Skin epidermis (tissue), 12 donors: ENCODE results near the gene OGFOD3.

Experiments used
- H3K27ac ChIP-seq, 21 experiments: fragments of 200-600 bp; sonication (generic) in 11 of 21; one replicate each; pipeline ENCODE4 v1.5.0; 2020; ENCODE audit warnings: mild to moderate bottlenecking in 3 of 21, inconsistent platforms in 2 of 21, moderate library complexity in 2 of 21
- H3K4me3 ChIP-seq, 7 experiments: fragments of 200-600 bp; sonication (generic) in 2 of 7; one replicate each; pipeline ENCODE4 v1.5.0; 2020; ENCODE audit warnings: inconsistent platforms in 2 of 7, mild to moderate bottlenecking in 2 of 7, moderate library complexity in 1 of 7

OGFOD3 gene

DNA sequence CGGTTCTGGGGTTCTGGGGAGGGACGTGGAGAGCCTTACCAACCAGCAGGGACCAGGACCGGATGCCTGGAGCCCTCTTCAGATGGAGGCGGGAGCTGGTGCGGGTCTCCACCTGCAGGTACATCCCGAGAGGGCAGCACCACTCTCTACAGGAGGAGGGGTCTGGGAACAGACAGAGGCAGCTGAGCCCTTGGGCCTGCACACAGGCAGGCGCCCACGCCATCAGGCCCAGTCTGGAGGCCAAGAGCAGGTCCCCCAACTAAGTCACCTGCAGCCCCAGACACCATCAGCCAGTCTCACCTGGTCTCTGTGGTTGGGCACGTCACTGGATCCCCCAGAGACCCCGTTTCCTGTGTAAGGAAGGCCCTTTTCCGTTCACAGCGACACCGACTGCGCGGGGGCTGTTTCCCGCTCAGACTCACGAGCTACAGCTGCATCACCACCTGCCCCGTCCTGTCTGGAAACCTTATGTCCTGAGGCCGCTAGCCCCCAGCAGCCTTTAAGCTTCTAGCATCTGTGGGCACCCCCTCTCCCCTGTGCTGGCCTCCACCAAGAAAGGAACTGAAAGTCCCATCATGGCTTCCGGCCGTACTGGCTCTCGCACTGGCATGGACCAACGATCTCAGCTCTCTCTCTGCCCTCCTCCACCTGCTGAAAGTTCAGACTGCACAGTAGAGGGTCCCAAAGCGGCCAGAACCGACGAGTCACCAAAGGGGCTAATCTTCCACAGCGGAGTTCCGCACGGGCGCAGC is 30.9 kb upstream of the OGFOD3 start:
- Histone ChIP-seq H3K27ac (peak overlapping the region in 20 of 21 experiments; percentile 83 to 99 (median 94)), H3K4me3 (peak overlapping the region; percentile 71 to 100 (median 95))

DNA sequence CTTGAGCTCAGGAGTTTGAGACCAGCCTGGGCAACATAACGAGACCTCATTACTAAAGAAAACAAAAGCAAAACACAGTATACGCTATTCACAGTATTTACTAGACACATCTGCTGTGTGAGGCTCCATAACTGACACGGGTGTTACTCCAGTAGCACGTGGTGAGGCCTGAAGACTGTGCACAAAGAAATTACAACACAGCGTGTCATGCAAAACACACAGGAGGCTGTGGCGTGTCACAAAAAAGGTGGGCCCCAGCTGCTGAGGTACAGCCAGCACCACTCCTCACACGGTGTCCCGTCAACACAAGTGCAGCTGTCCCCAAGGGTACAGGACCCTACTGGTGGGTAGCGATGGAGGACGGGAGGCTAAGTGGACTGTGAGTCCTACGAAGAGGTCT is 29.5 kb upstream of the OGFOD3 start:
- H3K27ac ChIP-seq = peak overlapping the region in 1 of 21 experiments; percentile 18
- H3K4me3 ChIP-seq = no peak overlapping the region

DNA sequence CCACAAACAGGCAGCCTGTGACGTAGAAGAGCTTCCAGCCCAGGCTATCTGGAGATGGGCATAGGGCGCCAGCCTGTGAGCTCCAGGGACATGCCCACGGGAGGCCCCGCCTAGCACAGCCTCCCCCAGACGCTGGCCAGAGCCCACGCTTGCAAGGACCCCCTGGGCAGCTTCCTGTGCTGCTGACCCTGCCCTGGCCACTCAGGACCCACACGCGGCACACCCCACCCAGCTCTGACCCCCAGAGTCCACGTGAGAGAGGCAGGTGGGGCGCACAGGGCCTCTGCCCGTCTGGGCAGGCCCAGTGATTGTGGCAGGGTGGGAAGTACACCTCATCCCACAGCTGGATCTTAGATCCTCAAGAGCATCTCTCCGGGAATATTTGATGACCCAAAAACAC is 28.3 kb upstream of the OGFOD3 start:
- no peak overlapping the region for H3K4me3 ChIP-seq
- peak overlapping the region in 1 of 21 experiments; percentile 51 for H3K27ac ChIP-seq

DNA sequence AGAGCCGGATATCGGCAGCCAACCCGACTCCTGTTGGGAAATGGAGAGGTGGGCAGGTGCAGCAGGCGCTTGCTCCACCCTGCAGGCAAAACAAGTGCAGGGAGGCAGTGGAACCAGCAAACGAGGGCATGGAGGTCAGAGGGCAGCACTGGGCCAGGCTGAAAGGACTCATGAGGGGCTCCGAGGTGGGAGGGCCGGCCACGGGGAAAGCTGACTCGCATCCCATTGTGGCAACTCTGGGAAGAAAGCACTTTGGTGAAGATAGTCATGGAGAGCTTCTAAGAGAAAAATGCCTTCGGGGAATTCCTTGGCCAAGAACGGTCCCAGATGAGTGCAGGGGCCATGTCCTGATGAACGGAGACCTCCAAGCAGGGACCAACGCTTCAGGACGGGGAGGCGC is 27.7 kb upstream of the OGFOD3 start:
- H3K4me3 ChIP-seq = no peak overlapping the region
- H3K27ac ChIP-seq = peak overlapping the region in 5 of 21 experiments; percentile 3 to 61 (median 15)

DNA sequence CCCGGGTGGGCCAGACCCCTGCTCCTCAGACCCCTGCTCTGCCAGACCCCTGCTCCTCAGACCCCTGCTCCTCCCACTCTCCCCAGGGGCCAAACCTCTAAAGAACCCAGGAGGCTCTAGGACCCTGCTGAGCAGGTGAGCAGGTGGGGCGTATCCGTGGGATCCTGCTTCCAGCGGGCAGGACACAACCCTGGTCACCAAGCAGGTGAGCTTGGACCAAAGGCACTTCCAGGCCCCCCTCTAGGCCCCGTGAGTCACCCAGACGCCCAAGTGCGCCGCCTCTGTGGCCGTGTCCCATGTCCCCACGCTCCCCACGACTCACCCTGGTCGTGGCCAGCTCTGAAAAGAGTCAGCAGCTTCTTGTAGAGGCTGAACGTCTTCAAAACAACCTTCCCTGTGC is 27.2 kb upstream of the OGFOD3 start:
- peak overlapping the region in 11 of 21 experiments; percentile 3 to 65 (median 14) for H3K27ac ChIP-seq
- no peak overlapping the region for H3K4me3 ChIP-seq

DNA sequence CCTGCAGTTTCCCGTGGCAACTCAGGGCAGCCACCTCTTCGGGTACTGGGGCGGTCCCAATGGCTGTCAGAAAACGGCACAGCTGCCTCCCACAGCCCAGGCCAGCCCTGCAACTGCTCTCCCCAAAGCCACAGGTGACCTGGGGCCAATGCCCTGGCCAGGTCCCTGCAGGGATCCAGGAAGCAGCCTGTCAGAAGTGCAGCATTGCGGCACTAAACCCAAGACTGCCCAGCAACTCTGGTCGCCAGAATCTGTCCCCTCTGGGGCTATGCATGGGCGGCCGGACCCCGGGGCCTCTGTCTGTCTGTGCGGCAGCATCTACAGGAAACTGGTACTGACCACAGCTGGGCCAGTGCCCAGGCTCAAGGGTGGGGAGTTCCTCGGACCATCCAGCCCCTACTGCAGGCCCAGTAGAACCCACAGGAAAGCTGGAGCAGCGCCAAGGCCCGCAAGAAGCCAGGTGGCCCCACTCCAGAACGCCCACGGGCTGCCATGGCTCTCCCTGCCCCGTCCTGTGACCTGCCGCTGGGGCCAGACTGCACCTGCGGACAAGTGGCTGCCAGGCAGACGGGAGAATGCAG is 26.6 kb upstream of the OGFOD3 start:
- H3K4me3 ChIP-seq = no peak overlapping the region
- peak overlapping the region in 10 of 21 experiments; percentile 3 to 65 (median 12) for H3K27ac ChIP-seq

DNA sequence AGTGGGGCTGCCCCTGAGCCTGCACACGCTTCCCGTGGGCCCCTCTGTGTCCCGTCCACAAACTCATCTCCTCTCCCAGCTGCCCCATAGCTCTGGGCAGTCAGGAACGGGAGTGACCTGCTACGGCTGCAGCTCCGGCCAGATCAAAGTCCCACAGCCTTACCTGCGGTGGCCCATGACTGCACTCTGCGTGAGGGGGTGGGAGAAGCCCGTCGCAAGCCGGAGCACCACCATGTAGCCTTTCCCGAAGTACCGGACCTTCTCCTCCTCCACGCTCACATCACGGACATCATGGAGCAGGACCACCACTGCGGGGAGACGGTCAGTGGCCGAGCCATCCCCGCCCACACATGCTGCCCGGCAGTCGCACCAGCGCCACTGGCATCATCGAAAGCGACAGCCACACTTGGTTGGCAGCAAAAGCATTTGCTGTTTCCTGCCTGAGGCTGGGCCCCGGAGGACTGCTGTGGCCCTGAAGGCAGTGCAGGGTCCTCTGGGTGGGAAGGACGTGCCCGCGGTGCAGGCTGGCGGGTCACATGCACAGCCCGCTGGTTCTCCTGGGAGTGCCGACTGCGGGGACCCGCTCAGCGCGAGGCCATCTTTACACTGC is 26.0 kb upstream of the OGFOD3 start:
- Histone ChIP-seq H3K27ac (peak overlapping the region in 2 of 21 experiments; percentile 4 to 17), H3K4me3 (no peak overlapping the region)

DNA sequence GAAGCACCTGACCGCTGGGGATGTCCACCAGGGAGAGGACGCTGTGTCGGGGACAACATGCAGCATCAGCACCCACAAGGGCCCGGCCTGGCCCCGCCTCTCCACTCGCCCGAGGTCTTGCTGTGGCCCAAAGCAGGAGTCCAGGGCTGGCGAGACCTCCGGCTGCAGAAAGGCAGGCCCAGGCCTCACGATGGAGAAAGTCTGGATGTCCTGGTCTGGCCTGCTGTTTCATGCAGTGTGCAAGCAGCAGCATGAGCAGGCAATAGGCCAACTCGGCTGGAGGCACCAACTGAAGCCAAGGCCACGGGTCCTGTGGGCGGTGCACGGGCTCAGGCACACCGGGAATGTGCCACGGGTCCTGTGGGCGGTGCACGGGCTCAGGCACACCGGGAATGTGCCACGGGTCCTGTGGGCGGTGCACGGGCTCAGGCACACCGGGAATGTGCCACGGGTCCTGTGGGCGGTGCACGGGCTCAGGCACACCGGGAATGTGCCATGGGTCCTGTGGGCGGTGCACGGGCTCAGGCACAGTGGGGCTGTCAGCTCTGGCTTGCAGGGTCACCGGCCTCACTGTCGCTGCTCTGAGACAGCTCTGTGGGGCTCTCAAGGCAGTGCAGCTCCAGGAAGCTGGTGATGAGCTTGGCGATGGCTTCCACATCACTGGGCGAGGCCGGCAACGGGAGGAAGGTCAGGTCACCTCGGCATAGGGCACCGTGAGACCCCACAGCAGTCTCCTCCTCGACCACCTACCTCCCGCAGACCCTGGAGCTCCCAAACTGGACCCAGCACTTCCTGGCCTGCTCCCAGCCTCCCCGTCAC is 25.3 kb upstream of the OGFOD3 start:
- H3K27ac ChIP-seq = peak overlapping the region in 1 of 21 experiments; percentile 17

DNA sequence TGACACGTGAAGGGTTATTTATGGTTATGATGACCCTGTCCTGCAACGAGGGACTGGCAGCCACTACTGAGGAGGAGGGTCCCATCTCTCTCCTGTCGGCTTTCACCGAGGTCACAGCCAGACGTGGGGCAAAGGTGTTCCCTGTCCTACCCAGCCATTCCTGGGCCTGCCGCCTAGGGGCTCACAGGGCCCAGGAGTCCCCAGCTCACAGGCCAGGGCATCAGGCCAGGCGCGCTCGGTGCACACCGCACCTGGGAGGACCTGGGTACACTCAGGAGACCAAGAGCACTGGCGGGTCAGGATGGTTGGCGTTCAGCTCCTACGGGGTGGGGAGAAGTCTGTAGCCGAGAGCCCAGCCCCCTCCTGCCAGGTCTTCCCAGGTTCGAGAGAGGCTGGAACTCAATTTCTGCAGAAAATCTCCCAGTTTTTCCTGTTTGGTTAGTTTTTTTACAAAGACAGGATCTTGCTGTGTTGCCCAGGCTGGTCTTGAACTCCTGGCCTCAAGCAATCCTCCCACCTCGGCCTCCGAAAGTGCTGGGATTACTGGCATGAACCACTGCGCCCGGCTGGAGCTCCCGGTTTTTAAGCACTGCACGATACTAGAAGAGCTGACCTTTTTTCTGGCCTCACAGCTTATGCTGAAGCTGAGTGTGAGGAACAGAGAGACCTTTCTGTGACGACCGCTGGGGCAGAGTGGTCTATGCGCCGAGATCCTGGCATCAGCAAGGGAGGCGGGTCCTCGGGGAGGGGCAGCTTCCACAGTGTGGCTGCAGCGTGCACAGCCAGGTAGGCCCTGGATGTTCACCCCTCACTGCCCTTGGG is 24.5 kb upstream of the OGFOD3 start:
- H3K4me3 ChIP-seq = no peak overlapping the region
- no peak overlapping the region for H3K27ac ChIP-seq

More for the DNA sequence above, 25.3 kb upstream of the OGFOD3 start:
- no peak overlapping the region for H3K4me3 ChIP-seq

DNA sequence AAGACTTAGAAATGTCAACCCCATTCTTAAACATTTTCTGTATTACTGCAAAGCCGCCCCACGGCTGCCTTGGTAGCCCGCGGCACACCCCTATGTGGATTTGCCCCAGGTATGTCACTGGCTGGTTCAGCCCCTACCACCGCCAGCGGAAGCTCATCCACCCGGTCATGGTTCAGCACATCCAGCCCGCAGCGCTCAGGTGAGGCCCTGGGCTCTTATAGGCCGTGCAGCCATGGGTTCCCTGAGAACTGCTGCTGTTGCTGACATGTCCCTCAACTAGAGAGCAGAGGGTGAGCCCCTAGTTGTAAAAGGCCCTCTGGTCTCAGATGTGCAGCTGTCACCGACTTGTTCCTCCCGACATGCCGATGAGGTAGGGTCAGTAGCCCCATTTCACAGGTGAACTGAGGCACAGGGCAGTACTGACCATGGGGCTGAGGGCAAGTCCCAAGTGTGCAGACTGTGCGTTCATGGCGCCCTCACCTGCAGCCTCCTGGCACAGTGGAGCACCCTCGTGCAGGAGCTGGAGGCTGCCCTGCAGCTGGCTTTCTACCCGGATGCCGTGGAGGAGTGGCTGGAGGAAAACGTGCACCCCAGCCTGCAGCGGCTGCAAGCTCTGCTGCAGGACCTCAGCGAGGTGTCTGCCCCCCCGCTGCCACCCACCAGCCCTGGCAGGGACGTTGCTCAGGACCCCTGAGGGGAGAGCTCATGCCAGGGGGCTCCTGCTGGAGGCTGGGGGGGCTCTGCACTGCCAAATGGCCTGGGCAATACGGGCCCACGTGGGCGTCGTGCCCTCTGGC is 23.5 kb upstream of the OGFOD3 start:
- no peak overlapping the region for H3K4me3 ChIP-seq
- no peak overlapping the region for H3K27ac ChIP-seq

DNA sequence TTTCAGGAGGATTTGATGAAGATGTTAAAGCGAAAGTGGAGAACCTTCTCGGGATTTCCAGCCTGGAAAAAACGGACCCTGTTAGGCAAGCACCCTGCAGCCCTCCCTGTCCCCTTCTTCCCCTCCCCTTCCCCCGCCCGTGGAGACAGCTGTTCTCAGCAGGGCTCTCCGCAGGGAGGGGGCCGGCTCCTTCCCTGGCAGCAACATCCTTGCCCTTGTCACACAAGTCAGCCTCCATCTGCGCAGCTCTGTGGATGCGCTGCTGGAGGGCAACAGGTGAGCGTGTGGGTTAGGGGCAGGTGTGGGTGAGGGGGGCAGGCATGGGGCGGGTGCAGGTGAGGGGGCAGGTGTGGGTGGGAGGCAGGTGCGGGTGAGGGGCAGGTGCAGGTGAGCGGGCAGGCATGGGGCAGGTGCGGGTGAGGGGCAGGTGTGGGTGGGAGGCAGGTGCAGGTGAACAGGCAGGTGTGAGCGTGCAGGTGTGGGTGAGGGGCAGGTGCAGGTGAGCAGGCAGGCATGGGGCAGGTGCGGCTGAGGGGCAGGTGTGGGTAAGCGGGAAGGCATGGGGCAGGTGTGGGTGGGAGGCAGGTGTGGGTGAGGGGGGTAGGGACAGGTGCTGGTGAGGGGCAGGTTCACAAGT is 22.7 kb upstream of the OGFOD3 start:
- peak overlapping the region in 13 of 21 experiments; percentile 1 to 57 (median 29) for H3K27ac ChIP-seq
- H3K4me3 ChIP-seq = no peak overlapping the region

DNA sequence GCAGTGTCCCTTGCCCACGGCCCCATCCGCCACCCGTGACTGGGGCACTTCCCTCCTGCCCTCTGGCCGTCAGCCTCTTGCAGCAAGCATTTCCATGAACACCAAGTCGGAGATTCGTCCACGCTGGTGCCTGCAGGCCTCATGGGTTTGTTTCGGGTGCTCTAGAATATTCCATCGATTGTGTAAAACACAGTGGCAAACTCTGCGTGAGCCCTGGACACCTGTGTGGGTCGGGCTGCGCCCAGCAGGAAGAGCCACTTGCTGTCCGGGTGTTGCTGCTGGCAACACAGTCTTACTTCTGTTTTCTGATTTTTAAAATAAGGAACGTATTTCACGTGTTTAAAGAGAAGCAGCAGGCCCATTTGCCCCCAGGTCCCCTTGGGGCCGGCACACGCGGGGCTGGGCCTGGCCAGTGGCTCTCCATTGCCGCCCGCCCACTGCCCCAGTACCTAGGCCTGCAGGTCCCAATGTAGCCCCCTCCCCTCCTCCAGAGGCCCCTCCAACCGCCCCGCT is 22.1 kb upstream of the OGFOD3 start:
- peak overlapping the region in 13 of 21 experiments; percentile 1 to 57 (median 29) for H3K27ac ChIP-seq
- H3K4me3 ChIP-seq = no peak overlapping the region

DNA sequence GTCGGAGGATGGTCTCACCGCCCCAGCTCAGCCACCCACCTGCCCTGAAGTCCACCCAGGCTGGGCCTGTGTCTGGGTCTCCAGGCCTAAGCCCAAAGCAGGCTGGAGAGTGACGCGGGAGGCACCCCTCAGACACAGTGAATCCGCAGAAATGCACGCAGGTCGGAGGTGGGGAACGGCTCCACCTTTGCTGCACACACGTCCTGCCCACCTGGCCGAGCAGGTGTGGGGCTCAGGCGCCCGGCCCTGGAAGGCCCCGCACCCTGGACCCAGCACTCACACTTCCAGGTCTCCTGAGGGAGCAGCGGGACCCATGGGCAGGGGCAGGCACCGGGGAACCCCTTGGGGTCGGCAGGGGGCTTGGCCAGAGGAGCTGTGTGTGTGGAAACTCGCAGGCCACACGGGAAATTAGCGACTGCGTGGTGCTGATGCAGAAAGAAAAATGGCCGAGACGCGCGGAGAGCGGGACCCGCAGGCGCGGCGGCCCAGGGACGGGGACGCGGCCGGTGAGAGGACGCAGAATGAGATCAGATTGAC is 21.5 kb upstream of the OGFOD3 start:
- peak overlapping the region in 7 of 21 experiments; percentile 1 to 57 (median 29) for H3K27ac ChIP-seq
- no peak overlapping the region for H3K4me3 ChIP-seq

DNA sequence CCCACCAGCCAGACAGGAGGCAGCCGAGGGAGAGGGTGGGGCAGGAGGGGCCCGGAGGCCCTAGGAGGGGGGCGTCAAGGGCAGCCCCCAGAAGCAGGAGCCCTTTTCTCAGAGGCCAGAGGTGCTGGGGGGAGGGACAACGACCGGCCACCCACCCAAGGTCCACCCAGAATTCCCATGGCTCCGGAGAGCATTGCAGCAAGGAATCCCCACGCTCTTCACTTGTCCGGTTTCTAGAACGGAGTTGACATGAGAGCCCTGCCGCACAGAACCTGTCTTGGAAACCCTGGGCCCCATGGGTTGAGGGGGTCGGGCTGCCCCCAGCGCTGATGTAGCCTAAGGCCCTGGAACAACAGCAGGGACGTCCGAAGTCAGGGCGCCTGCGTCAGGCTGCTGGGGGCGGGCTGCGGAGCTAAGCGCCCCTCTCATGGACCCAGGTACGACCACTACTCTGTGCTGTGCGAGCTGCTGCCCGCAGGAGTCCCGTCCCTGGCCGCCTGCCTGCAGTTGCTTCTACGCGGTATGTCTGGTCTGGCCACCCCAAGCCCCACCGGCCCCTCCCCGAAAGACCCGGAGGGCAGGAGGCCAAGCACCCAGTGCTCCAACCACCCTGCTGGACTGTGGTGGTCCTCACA is 20.9 kb upstream of the OGFOD3 start:
- no peak overlapping the region for H3K4me3 ChIP-seq
- peak overlapping the region in 1 of 21 experiments; percentile 52 for H3K27ac ChIP-seq

DNA sequence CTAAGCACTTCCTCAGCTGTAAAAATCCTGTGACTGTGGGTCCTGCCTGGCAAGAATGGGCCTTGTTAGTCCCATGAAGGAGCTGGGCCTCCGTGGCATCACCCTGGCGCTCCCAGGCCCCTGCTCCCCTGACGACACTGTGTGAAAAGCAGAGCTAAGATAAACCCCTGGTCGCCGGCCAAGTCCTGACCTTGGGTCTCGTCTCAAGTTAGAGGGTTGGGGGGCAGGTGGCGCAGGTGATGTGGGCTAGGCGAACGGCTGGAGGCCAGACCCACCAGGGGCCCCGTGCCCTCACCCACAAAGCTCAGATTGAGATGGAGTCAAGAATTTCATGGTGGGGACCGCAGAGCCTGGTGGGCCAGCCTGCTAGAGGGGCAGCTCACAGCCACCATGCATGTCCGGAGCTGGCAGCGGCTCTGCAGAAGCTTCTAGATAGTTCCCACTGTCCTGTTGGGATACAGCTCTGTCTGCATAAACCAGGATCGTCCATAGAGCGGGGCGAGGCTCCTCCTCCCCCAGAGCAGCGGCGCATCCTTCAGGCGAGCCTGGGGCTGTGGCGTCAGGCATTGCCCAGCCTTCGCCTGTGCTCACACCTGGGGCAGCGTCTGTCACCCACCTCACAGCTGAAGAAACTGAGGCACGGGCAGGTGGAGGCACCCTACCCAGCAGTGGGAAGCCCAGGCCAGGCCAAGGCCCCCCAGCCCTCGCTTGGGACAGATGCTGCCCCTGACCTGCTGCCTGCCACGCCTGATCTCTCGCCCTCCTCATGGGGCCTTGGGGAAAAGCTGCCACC is 20.2 kb upstream of the OGFOD3 start:
- H3K27ac ChIP-seq = no peak overlapping the region

DNA sequence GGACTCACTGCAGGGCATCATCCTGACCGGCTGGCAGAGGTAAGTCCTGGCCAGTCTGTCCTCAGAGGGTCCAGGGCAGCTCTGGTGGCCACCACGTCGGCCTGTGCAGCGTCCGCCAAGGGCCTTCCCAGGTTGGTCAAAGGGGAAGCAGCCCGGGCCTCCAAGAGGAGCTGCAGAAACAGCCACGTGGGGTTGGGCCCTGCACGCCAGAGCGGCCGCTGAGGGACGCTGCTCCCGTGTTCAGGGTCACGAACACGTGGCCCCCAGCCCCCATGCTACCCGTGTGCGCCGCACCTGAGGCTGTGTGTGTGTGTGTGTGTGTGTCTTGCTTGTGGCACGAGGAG is 18.9 kb upstream of the OGFOD3 start:
- no peak overlapping the region for H3K27ac ChIP-seq

More for the DNA sequence above, 20.2 kb upstream of the OGFOD3 start:
- no peak overlapping the region for H3K4me3 ChIP-seq

More for the DNA sequence above, 18.9 kb upstream of the OGFOD3 start:
- no peak overlapping the region for H3K4me3 ChIP-seq
